ENCODE measurements around the gene ATP6V0E2.

The ATP6V0E2 gene

DNA sequence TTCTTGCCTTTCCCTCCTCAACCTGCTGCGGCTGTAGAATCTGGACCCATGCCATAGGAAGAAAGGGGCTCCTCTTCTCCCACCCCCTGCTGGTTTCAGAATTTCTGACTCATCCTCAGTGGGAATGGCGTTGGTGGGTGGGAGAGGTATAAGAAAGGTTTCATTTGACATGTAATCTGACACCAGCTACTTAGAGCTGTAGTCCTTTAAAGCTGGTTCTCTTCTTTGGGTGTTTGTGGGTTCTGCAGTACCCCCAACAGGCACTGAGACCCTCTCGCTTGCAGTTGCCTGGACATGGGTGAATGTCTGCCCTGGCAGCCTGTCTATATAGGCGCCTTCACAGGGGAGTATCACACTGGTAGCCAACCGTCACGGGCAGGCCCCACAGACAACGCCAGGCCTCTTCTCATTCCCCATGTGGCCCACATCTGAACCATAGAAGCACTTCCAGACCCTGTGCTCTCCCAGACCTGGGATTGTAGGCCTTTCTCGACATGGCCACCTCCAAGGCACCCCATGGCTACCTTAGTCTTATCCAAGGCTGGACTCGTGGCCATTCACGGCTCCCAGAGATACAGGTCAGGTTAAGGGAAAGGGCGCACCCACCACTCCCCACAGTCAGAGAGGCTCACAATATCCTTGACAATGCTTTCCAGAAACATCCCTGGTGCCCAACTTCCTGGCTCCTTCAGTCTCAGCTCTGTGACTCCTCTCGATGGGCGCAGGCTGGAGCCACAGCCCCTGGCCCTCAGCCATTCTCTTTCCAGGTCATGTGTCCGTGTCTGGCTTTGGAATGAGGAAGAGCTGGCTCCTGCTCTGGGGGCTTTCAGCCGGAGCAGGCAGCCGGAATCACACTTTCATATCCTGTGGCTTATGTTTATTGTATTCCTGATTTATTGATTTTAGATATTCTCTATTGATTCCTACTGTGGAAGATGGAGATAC, 18.1 kb upstream of the ATP6V0E2 start:
- FAIRE-seq (no peak), DNase-seq (ENCODE audit: insufficient read length) (no peak)
- TF ChIP-seq POLR2A (IDR thresholded peaks at IDR 0.05; ENCODE audit: low read depth, low read length) = no peak
- no peak for TF ChIP-seq TAF1 (IDR thresholded peaks at IDR 0.05; ENCODE audit: borderline replicate concordance, low read depth, low read length)
- TF ChIP-seq POLR2AphosphoS5 (IDR thresholded peaks at IDR 0.05; ENCODE audit: low read depth, low read length) = no peak

DNA sequence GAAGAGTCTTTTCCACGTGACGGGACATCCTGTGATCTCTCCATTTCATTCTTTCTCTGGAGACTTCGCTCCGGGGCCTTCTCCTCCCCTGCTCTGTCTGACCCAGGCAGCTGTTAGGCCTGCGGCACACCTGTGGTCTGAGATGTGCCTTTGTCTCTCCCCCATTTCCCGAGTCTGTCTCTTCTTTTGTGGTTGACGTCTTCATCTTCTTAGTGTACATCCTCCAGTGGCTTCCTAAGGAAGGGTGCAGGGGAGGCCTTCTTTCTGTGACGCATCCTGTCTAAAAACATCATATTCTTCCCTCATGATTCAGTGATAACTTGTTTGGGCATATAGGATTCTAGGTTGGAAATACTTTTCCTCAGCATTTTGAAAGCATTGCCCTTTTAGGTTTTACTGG, 17.2 kb upstream of the ATP6V0E2 start:
- DNase-seq (ENCODE audit: insufficient read length) (no peak), FAIRE-seq (no peak)
- TF ChIP-seq POLR2AphosphoS5 (IDR thresholded peaks at IDR 0.05; ENCODE audit: low read depth, low read length) = no peak
- TF ChIP-seq POLR2A (IDR thresholded peaks at IDR 0.05; ENCODE audit: low read depth, low read length) = no peak
- no peak for TF ChIP-seq TAF1 (IDR thresholded peaks at IDR 0.05; ENCODE audit: borderline replicate concordance, low read depth, low read length)

DNA sequence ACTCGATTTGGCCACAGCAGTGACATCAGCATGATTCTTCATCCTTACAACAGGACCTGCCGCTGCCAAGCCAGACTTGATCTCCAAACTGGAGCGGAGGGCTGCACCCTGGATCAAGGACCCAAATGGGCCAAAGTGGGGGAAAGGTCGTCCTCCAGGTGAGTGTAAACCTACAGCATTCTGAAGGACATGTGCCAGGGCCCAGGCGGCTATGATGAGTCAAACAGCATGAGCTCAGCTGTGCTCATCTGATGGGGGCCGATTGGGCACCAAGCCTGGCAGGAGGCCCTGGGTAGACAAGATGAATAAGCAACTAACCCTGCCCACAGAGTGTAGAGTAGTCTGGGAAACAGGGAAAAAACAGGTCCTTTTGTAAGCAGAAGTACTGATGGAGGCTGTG, 14.4 kb upstream of the ATP6V0E2 start:
- TF ChIP-seq TAF1 (IDR thresholded peaks at IDR 0.05; ENCODE audit: borderline replicate concordance, low read depth, low read length) (no peak), POLR2A (IDR thresholded peaks at IDR 0.05; ENCODE audit: low read depth, low read length) (no peak), POLR2AphosphoS5 (IDR thresholded peaks at IDR 0.05; ENCODE audit: low read depth, low read length) (no peak)
- DNase-seq (ENCODE audit: insufficient read length) (no peak), FAIRE-seq (no peak)

DNA sequence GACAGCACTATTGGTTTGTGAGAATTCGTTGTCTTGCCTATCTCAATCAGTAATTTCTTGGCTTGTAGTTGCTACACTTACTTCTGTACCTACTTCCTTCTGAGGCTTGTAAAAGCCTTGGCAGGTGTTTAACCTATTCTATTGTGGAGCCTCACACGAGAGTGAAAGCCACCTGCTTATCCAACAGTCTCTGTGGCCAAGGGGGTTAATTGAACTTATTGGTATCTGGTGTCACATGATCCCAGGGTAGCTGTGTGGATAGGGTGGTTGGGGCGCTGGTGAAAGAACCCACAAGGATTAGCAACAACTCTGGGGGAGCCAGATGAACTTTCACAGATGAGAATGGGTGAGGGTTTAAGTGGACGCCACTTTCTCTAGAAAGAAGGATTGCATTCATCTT, 13.9 kb upstream of the ATP6V0E2 start:
- TF ChIP-seq TAF1 (IDR thresholded peaks at IDR 0.05; ENCODE audit: borderline replicate concordance, low read depth, low read length) (no peak), POLR2AphosphoS5 (IDR thresholded peaks at IDR 0.05; ENCODE audit: low read depth, low read length) (no peak), POLR2A (IDR thresholded peaks at IDR 0.05; ENCODE audit: low read depth, low read length) (no peak)
- no peak for FAIRE-seq
- DNase-seq (ENCODE audit: insufficient read length) = no peak

DNA sequence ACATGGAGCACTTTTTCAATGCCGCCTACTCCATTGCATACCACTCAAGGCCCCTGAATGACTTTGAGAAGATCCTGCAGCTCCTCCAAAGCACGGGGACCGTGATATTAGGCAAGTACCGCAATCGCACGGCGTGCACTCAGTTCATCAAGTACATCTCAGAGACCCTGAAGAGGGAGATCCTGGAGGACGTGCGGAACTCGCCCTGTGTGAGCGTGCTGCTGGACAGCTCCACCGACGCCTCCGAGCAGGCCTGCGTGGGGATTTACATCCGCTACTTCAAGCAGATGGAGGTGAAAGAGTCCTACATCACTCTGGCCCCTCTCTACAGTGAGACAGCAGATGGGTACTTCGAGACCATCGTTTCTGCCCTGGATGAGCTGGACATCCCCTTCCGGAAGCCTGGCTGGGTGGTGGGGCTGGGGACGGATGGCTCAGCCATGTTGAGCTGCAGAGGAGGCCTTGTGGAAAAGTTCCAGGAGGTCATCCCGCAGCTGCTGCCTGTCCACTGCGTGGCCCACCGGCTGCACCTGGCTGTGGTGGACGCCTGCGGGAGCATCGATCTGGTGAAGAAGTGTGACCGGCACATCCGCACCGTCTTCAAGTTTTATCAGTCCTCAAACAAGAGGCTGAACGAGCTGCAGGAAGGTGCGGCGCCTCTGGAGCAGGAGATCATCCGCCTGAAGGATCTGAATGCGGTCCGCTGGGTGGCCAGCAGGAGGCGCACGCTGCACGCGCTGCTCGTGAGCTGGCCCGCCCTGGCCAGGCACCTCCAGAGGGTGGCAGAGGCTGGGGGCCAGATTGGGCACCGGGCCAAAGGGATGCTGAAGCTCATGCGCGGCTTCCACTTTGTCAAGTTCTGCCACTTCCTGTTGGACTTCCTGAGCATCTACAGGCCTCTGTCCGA, 12.7 kb upstream of the ATP6V0E2 start:
- TF ChIP-seq POLR2AphosphoS5 (IDR thresholded peaks at IDR 0.05; ENCODE audit: low read depth, low read length) = no peak
- TF ChIP-seq POLR2A (IDR thresholded peaks at IDR 0.05; ENCODE audit: low read depth, low read length) = no peak
- TF ChIP-seq TAF1 (IDR thresholded peaks at IDR 0.05; ENCODE audit: borderline replicate concordance, low read depth, low read length) = no peak
- FAIRE-seq (no peak), DNase-seq (ENCODE audit: insufficient read length) (no peak)

DNA sequence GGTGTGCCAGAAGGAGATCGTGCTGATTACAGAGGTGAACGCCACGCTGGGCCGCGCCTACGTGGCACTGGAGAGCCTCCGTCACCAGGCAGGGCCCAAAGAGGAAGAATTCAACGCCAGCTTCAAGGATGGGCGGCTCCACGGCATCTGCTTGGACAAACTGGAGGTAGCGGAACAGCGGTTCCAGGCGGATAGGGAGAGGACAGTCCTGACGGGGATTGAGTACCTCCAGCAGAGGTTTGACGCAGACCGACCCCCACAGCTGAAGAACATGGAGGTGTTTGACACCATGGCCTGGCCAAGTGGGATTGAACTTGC, 12.1 kb upstream of the ATP6V0E2 start:
- DNase-seq (ENCODE audit: insufficient read length) = no peak
- no peak for FAIRE-seq
- TF ChIP-seq POLR2AphosphoS5 (IDR thresholded peaks at IDR 0.05; ENCODE audit: low read depth, low read length) (no peak), TAF1 (IDR thresholded peaks at IDR 0.05; ENCODE audit: borderline replicate concordance, low read depth, low read length) (no peak), POLR2A (IDR thresholded peaks at IDR 0.05; ENCODE audit: low read depth, low read length) (no peak)

DNA sequence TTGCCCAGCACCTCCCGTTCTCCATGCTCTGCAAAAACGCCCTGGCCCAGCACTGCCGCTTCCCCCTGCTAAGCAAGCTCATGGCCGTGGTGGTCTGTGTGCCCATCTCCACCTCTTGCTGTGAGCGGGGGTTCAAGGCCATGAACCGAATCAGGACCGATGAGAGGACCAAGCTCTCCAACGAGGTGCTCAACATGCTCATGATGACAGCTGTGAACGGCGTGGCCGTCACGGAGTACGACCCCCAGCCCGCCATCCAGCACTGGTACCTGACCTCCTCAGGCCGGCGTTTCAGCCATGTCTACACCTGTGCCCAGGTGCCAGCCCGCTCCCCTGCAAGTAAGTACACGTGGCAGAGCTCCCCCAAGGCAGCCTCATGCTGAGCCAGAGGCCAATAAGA, 11.6 kb upstream of the ATP6V0E2 start:
- FAIRE-seq = no peak

DNA sequence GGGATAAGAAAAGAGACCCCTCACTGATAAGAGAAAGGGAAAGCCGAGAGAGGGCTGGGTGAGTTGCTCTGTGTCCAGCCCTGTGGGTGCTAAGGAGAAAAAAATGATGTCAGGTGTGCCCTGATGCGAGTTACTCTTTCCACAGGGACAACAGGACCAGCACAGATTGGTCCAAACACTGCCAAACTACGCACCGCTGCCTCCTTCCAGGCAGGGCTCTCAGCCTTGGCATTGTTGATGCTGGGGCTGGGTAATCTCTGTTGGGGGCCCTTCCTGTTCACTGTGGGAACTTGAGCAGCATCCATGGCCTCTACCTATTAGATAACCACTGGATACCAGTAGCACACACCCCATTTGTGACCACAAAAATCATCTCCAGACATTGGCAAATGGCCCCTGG, 10.3 kb upstream of the ATP6V0E2 start:
- FAIRE-seq (no peak), DNase-seq (ENCODE audit: insufficient read length) (no peak)
- TF ChIP-seq POLR2AphosphoS5 (IDR thresholded peaks at IDR 0.05; ENCODE audit: low read depth, low read length) (no peak), TAF1 (IDR thresholded peaks at IDR 0.05; ENCODE audit: borderline replicate concordance, low read depth, low read length) (no peak), POLR2A (IDR thresholded peaks at IDR 0.05; ENCODE audit: low read depth, low read length) (no peak)

More for the DNA sequence above, 11.6 kb upstream of the ATP6V0E2 start:
- DNase-seq (ENCODE audit: insufficient read length) = no peak
- no peak for TF ChIP-seq POLR2AphosphoS5 (IDR thresholded peaks at IDR 0.05; ENCODE audit: low read depth, low read length)
- no peak for TF ChIP-seq TAF1 (IDR thresholded peaks at IDR 0.05; ENCODE audit: borderline replicate concordance, low read depth, low read length)
- TF ChIP-seq POLR2A (IDR thresholded peaks at IDR 0.05; ENCODE audit: low read depth, low read length) = no peak

DNA sequence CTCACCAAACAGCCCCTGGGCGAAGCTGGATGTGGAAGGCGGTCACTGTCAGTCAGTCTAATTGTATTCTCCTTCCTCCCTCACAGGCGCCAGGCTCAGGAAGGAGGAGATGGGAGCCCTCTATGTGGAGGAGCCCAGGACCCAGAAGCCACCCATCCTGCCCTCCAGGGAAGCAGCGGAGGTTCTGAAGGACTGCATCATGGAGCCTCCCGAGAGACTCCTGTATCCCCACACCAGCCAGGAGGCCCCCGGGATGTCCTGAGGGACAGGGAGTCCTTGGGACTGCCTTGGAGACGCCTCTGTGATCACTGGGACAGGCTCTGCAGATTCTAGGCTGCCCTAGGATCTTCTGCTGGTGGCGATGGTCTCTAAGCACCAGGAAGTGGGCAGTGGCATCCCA, 9.7 kb upstream of the ATP6V0E2 start:
- FAIRE-seq (no peak), DNase-seq (ENCODE audit: insufficient read length) (no peak)
- no peak for TF ChIP-seq TAF1 (IDR thresholded peaks at IDR 0.05; ENCODE audit: borderline replicate concordance, low read depth, low read length)

DNA sequence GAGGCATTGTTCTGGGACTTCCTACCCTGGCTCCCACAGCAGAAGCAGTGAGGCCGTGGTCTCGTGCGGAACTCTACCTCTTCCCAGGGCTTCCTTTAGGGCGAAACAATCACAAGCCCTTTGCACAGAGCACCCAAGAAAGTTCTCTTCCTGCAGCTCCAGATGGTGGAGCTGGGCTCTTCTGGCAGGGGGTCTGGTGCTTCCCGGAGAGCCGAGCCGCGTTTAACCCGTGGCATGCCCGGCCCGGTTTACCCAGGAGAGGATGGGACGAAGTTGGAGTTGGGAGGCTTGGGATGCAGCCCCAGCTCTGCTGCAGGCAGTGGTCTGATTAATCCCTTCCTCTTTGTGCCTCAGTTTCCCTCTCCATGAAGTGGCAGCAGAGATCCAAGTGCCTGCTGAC, 9.0 kb upstream of the ATP6V0E2 start:
- FAIRE-seq = no peak
- no peak for DNase-seq (ENCODE audit: insufficient read length)

DNA sequence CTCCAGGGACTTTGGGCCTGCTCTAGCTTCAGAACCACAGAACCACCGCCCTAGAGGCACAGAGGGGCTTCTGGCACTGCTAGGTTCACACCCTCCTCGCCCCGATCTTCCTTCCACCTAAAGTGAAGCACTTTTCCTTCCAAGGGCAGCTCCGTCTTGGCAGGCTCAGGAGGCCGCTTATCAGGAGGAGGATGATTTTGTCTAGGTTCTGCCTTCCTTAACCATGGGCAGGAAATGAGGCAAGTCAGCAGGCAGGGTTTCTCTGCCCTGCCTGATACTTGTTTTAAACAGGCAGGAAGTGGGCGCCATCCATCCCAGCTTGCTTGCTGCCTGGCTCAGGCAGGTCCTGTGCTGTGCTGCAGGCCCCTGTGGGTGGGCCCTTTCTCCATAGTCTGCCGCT, 8.3 kb upstream of the ATP6V0E2 start:
- DNase-seq (ENCODE audit: insufficient read length) (no peak), FAIRE-seq (no peak)
- no peak for TF ChIP-seq POLR2AphosphoS5 (IDR thresholded peaks at IDR 0.05; ENCODE audit: low read depth, low read length)
- TF ChIP-seq TAF1 (IDR thresholded peaks at IDR 0.05; ENCODE audit: borderline replicate concordance, low read depth, low read length) = no peak
- no peak for TF ChIP-seq POLR2A (IDR thresholded peaks at IDR 0.05; ENCODE audit: low read depth, low read length)

More for the DNA sequence above, 9.0 kb upstream of the ATP6V0E2 start:
- TF ChIP-seq POLR2AphosphoS5 (IDR thresholded peaks at IDR 0.05; ENCODE audit: low read depth, low read length) (no peak), POLR2A (IDR thresholded peaks at IDR 0.05; ENCODE audit: low read depth, low read length) (no peak), TAF1 (IDR thresholded peaks at IDR 0.05; ENCODE audit: borderline replicate concordance, low read depth, low read length) (no peak)
